Activated CD8-positive, alpha-beta memory T cell treated with anti-CD3 and anti-CD28 coated beads for 1 hour (primary cell): ENCODE data around the gene MEIS1.

Experiments
- DNase-seq, 2 donors: peaks; one replicate each; pipeline ENCODE4 v3.0.0-alpha.2; 2020; ENCODE audit warnings: low read depth in 1 of 2; ENCODE audit errors: extremely low read depth in 1 of 2

Gene MEIS1

GRCh38 chr2:66431846-66432587, 2.9 kb upstream of the MEIS1 start:
- DNase-seq, result no peak

- no peak for DNase-seq
Observed at GRCh38 chr2:66432801-66433694, 1.9 kb upstream of the MEIS1 start.

- DNase-seq, result no peak
Observed at GRCh38 chr2:66433695-66433944, 1.3 kb upstream of the MEIS1 start.

GRCh38 chr2:66433945-66434678, 813 bp upstream of the MEIS1 start:
- no peak for DNase-seq

GRCh38 chr2:66435549-66435875, 587 bp downstream of the MEIS1 start:
- DNase-seq, result no peak

GRCh38 chr2:66435963-66436362, 1.0 kb downstream of the MEIS1 start:
- no peak for DNase-seq

GRCh38 chr2:66436581-66437001, 1.7 kb downstream of the MEIS1 start:
- no peak for DNase-seq

GRCh38 chr2:66437109-66437690, 2.3 kb downstream of the MEIS1 start:
- no peak for DNase-seq

- no peak for DNase-seq
Observed at GRCh38 chr2:66437691-66438497, 3.0 kb downstream of the MEIS1 start.

- DNase-seq, result no peak
Observed at GRCh38 chr2:66438498-66438833, 3.5 kb downstream of the MEIS1 start.

- DNase-seq, result no peak
Observed at GRCh38 chr2:66438891-66439811, 4.2 kb downstream of the MEIS1 start.

GRCh38 chr2:66439812-66440542, 5.1 kb downstream of the MEIS1 start:
- no peak for DNase-seq

GRCh38 chr2:66440708-66441497, 6.0 kb downstream of the MEIS1 start:
- DNase-seq, result no peak

- no peak for DNase-seq
Observed at GRCh38 chr2:66441581-66442320, 6.8 kb downstream of the MEIS1 start.

- no peak for DNase-seq
Observed at GRCh38 chr2:66442516-66443185, 7.7 kb downstream of the MEIS1 start.

- no peak for DNase-seq
Observed at GRCh38 chr2:66443186-66443978, 8.5 kb downstream of the MEIS1 start.
